GM10266 (cell line): Measurements from ENCODE around the gene TLL2.
A peak's percentile ranks its signal among the peaks of the same experiment; 100 is the strongest.

Source experiments
- DNase-seq: peaks from one replicate; pipeline ENCODE4 v3.0.0; 2012; ENCODE audit errors: extremely low spot score
- TF ChIP-seq, protein P1 (sequence below): IDR thresholded peaks from 2 replicates; pipeline ENCODE4 v1.5.1; 2012; ENCODE audit warnings: mild to moderate bottlenecking, low read depth; ENCODE audit not compliant: control insufficient read depth, insufficient read depth; ENCODE audit errors: missing control alignments

Gene TLL2

DNA sequence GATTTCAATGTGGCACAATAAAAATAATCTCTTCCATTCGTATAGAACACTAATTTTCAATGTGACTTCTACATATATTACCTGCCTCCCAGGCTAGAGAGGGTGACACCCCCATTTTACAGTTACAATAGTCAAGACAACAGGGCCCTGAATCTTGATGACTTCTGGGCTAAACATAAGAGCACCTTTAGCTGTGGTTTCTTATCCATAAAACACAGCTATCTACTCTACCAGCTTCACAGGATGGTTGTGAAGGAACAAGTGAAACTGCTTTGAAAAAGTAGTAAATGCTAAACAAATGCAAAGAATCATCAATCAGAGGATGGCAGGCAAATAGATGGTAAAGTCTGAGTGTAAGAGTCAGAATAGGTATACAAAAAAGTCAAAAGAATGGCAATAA, 3.6 kb upstream of the TLL2 start:
- DNase-seq = no peak
- TF ChIP-seq, protein P1, sequence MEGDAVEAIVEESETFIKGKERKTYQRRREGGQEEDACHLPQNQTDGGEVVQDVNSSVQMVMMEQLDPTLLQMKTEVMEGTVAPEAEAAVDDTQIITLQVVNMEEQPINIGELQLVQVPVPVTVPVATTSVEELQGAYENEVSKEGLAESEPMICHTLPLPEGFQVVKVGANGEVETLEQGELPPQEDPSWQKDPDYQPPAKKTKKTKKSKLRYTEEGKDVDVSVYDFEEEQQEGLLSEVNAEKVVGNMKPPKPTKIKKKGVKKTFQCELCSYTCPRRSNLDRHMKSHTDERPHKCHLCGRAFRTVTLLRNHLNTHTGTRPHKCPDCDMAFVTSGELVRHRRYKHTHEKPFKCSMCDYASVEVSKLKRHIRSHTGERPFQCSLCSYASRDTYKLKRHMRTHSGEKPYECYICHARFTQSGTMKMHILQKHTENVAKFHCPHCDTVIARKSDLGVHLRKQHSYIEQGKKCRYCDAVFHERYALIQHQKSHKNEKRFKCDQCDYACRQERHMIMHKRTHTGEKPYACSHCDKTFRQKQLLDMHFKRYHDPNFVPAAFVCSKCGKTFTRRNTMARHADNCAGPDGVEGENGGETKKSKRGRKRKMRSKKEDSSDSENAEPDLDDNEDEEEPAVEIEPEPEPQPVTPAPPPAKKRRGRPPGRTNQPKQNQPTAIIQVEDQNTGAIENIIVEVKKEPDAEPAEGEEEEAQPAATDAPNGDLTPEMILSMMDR = no peak

DNA sequence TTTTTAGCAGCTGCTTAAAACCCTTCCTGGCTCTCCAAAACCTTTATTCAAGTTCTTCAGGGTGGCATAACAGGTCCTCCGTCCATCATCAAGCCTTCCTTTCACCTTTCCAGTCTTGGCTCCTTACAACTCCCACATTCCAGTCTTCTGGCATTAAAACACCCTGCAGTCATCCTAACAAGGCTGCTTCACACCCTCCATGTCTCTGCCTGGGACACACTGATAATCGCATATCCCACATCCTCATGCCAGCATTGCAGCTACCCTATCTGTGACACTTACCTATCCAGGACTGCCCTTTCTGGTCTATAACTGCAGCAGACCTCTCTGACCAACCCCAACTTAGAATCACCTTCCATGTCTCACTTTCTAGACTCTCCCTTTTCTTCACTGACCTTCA, 2.6 kb upstream of the TLL2 start:
- DNase-seq = no peak
- TF ChIP-seq, protein P1 = no peak

DNA sequence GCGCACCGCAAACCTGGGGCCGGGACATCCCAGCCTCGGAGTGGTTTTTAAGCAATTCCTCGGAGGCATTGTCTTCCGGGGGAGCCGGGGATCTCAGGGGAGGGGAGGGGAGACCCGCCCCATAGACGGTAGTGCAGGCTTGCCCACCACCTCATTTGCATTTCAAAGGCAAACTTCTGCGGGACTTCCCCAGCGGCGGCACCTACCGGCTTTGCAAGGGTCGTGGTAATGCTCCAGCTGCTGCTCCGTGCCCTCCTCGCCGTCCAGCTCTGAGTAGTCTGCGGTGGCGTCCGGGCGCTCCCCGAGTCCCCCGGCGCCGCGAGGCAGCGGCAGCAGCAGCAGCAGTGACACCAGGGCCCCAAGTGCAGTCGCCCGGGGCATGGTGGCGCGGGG, 425 bp downstream of the TLL2 start:
- TF ChIP-seq, protein P1 = no peak
- DNase-seq = peak; percentile 49

DNA sequence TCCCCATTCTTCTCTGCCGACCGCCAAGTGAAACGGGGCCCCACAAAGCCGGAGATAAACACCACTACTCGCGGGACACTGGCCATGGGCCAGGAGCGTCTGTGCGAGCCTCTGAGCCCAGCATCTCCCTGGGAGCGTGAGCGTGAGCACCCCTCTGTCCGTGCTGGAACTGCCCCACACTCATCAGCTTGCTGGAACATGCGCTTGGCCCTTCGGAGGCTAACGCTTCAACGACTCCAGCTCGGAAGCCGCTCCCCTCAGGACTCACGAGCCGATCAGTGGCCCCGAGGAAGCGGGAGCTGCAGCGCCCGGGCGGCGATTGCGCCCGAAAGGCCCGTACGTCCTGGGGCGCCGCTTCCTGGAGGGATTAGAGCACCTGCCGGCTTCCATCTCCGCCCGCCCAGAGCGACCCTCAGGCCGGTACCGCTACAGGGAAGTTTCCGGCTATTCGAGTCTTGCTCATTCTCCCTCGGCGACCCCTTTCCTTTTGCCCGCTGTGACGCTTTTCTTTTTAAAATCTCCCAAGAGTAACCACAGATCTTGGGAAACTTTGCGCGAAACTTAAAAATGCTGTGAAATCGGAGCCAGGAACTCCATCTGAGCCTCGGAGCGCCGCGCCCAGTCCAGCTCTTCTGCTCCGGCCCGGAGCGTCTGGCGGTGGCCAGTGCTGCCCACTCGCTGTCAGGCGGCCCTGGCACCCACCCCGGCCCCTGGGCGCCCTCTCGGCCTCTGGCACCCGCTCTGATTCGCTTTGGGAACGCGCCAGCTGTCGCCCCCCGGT, 1.0 kb downstream of the TLL2 start:
- DNase-seq = peak; percentile 27
- TF ChIP-seq, protein P1 = no peak

DNA sequence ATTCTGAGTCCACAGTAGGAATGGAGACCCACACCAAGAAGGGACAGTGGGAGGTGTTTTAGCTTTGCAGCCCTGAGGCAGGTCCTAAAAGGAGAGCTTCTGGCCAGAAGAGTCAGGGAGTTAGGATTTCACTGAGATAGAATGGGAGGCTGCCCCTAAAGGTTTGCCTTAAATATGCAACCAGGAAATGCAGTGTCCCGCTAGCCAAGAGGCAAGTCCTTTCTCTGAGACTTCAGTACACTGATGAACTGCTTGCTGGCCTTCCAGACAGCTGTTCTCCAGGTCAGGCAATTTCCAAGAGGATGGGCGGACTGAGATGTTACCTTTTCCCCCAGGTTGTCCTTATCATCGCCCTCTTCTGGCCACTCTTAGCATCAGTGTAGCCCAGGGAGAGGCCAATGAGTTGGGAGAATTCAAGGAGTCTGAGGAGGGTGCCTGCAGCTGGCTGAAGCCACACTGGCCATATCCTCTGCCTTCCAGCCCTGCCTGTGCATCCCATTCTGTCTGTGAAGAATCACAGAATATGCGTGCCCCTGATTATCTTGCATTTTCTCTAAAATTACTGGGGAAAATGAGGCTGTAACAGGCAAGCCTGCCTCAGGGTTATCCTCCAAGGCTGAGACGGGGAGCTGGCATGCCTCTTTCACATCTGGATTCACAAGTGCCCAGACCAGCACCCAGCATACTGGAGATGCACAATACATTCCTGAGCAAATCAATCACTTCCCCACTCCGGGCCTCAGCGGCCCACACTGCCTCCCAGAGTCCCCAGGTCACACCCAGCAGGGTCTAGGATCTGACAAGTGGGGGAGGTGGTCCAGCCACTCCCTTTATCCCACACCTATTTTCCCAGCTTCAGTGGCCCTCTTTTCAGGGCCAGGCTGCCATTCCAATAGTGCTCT, 2.4 kb downstream of the TLL2 start:
- TF ChIP-seq, protein P1 = peak; percentile 81
- peak; percentile 70 for DNase-seq

DNA sequence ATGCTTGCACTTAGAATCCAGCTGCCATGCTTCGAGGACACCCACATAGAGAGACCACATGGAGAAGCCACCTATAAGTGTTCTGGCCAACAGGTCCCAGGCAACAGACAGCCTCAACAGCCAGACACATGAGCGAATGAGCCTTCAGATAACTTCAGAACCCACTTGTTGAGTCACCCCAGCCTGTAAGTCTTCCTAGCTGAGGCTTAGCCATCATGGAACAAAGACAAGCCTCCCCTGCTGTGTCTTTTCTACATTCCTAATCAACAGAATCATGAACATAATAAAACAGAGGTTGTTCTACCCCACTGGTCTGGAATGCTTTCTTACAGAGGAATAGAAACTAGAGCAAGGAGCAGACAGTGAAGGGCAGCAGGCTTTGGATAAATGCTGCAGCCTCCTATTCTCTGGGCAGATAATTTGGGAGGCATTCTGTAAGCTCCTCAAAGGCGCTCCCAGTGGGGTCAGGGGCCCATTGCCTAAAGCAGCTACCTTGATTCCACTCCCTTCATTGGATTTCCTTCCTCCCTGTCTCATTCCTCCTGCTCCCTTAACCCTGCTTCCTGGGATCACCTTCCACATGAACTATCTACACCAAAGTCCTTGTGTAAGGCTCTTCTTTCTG, 4.6 kb downstream of the TLL2 start:
- no peak for DNase-seq
- TF ChIP-seq, protein P1 = no peak
